Activated CD4-positive, alpha-beta T cell treated with anti-CD3 and anti-CD28 coated beads, Interleukin-2, Interleukin-4, amounts not matched to agents 100 ng/mL and 50 ng/mL, durations not matched to agents 16 hours and 8 hours (primary cell): ENCODE measurements around the gene TMEM132D.

Experiments
- DNase-seq: peaks from one replicate; pipeline ENCODE4 v3.0.0-alpha.2; 2020; ENCODE audit warnings: low spot score

The TMEM132D gene

GRCh38 chr12:129873111-129873832 lies 30.6 kb downstream of the TMEM132D start:
- DNase-seq: no peak

GRCh38 chr12:129871991-129872972 lies 31.5 kb downstream of the TMEM132D start:
- DNase-seq: no peak

- DNase-seq: no peak
These were observed 33.0 kb downstream of the TMEM132D start for GRCh38 chr12:129870796-129871195.

GRCh38 chr12:129870136-129870535 lies 33.7 kb downstream of the TMEM132D start:
- DNase-seq: no peak

- no peak for DNase-seq
These were observed 35.2 kb downstream of the TMEM132D start for GRCh38 chr12:129868575-129868974.

- no peak for DNase-seq
These were observed 39.9 kb downstream of the TMEM132D start for GRCh38 chr12:129863938-129864337.

- DNase-seq: no peak
These were observed 41.2 kb downstream of the TMEM132D start for GRCh38 chr12:129862561-129863175.

GRCh38 chr12:129861951-129862350 lies 41.9 kb downstream of the TMEM132D start:
- DNase-seq: no peak

GRCh38 chr12:129854591-129854990 lies 49.2 kb downstream of the TMEM132D start:
- DNase-seq: no peak

- DNase-seq: no peak
These were observed 52.5 kb downstream of the TMEM132D start for GRCh38 chr12:129851296-129851695.

GRCh38 chr12:129848876-129849275 lies 54.9 kb downstream of the TMEM132D start:
- no peak for DNase-seq

- DNase-seq: no peak
These were observed 56.8 kb downstream of the TMEM132D start for GRCh38 chr12:129847063-129847462.

GRCh38 chr12:129844662-129845220 lies 59.1 kb downstream of the TMEM132D start:
- DNase-seq: no peak

- no peak for DNase-seq
These were observed 62.6 kb downstream of the TMEM132D start for GRCh38 chr12:129841251-129841650.

- DNase-seq: no peak
These were observed 63.5 kb downstream of the TMEM132D start for GRCh38 chr12:129840145-129840884.

GRCh38 chr12:129839679-129840078 lies 64.1 kb downstream of the TMEM132D start:
- DNase-seq: no peak

GRCh38 chr12:129831294-129831693 lies 72.5 kb downstream of the TMEM132D start:
- DNase-seq: no peak

GRCh38 chr12:129830796-129831195 lies 73.0 kb downstream of the TMEM132D start:
- no peak for DNase-seq

- DNase-seq: no peak
These were observed 75.9 kb downstream of the TMEM132D start for GRCh38 chr12:129827866-129828384.

GRCh38 chr12:129827102-129827865 lies 76.5 kb downstream of the TMEM132D start:
- no peak for DNase-seq

- no peak for DNase-seq
These were observed 77.6 kb downstream of the TMEM132D start for GRCh38 chr12:129826273-129826672.
